ENCODE results near the gene RBMS3.
"Not testable (repeated sequence)": the region's sequence is repeated elsewhere in the genome, so short reads cannot be mapped to it uniquely, and the experiment has no call there.

The RBMS3 gene

GRCh38 chr3:29393946-29394345 lies 113.1 kb downstream of the RBMS3 start:
- not testable (repeated sequence) for DNase-seq

GRCh38 chr3:29397406-29397805 lies 116.5 kb downstream of the RBMS3 start:
- no peak for DNase-seq

- no peak for DNase-seq
Observed at GRCh38 chr3:29398787-29399186, 117.9 kb downstream of the RBMS3 start.

- DNase-seq: no peak
Observed at GRCh38 chr3:29406291-29406832, 125.5 kb downstream of the RBMS3 start.

GRCh38 chr3:29408676-29409075 lies 127.8 kb downstream of the RBMS3 start:
- no peak for DNase-seq

- no peak for DNase-seq
Observed at GRCh38 chr3:29409409-29409808, 128.5 kb downstream of the RBMS3 start.

GRCh38 chr3:29410220-29410619 lies 129.3 kb downstream of the RBMS3 start:
- DNase-seq: no peak

GRCh38 chr3:29410660-29411405 lies 130.0 kb downstream of the RBMS3 start:
- no peak for DNase-seq

- no peak for DNase-seq
Observed at GRCh38 chr3:29412110-29412509, 131.2 kb downstream of the RBMS3 start.

GRCh38 chr3:29414468-29415224 lies 133.8 kb downstream of the RBMS3 start:
- no peak for DNase-seq

GRCh38 chr3:29415482-29416223 lies 134.8 kb downstream of the RBMS3 start:
- DNase-seq: no peak

- DNase-seq: no peak
Observed at GRCh38 chr3:29416514-29416913, 135.6 kb downstream of the RBMS3 start.

- no peak for DNase-seq
Observed at GRCh38 chr3:29420106-29420505, 139.2 kb downstream of the RBMS3 start.

- DNase-seq: no peak
Observed at GRCh38 chr3:29426302-29427226, 145.7 kb downstream of the RBMS3 start.

- DNase-seq: no peak
Observed at GRCh38 chr3:29427266-29428103, 146.6 kb downstream of the RBMS3 start.

- DNase-seq: no peak
Observed at GRCh38 chr3:29429055-29429679, 148.3 kb downstream of the RBMS3 start.

GRCh38 chr3:29430558-29430971 lies 149.7 kb downstream of the RBMS3 start:
- DNase-seq: no peak

- DNase-seq: no peak
Observed at GRCh38 chr3:29436612-29437323, 155.9 kb downstream of the RBMS3 start.

GRCh38 chr3:29438580-29438979 lies 157.7 kb downstream of the RBMS3 start:
- DNase-seq: no peak

All from GOT3 (cell line).